Stimulated activated naive CD8-positive, alpha-beta T cell treated with anti-CD3 and anti-CD28 coated beads, Interleukin-15, Interleukin-2, amounts not matched to agents 100 U/mL and 50 U/mL, for 24 hours (primary cell): ENCODE measurements around the gene PLEKHG4B.
A peak's percentile ranks its signal among the peaks of the same experiment; 100 is the strongest.
"Not testable (repeated sequence)": the region's sequence is repeated elsewhere in the genome, so short reads cannot be mapped to it uniquely, and the experiment has no call there.

Experiments
- ATAC-seq: fragments of 150-1000 bp; cut with Tn5 transposase; one replicate; pipeline ENCODE4 v1.10.0; 2021
- DNase-seq: peaks from one replicate; pipeline ENCODE4 v3.0.0; 2021

Gene PLEKHG4B

GRCh38 chr5:188488-189481, 96.8 kb downstream of the PLEKHG4B start:
- DNase-seq (peak; percentile 93), ATAC-seq (peak; percentile 93)

- DNase-seq = no peak
- no peak for ATAC-seq
Observed at GRCh38 chr5:189486-189885, 97.5 kb downstream of the PLEKHG4B start.

GRCh38 chr5:189976-190365, 98.0 kb downstream of the PLEKHG4B start:
- ATAC-seq (no peak), DNase-seq (no peak)

- ATAC-seq (no peak), DNase-seq (no peak)
Observed at GRCh38 chr5:190366-191035, 98.5 kb downstream of the PLEKHG4B start.

- no peak for DNase-seq
- ATAC-seq = no peak
Observed at GRCh38 chr5:191036-191948, 99.3 kb downstream of the PLEKHG4B start, which contains the start of gene LRRC14B. LRRC14B (plus strand) TSS chr5:191495; CDS start chr5:191539, 44 bp downstream.

- DNase-seq = no peak
- ATAC-seq = no peak
Observed at GRCh38 chr5:191949-192690, 100.2 kb downstream of the PLEKHG4B start.

GRCh38 chr5:192691-192969, 100.7 kb downstream of the PLEKHG4B start:
- no peak for ATAC-seq
- no peak for DNase-seq

GRCh38 chr5:192970-193831, 101.2 kb downstream of the PLEKHG4B start:
- no peak for ATAC-seq
- DNase-seq = no peak

- DNase-seq (no peak), ATAC-seq (no peak)
Observed at GRCh38 chr5:194102-194501, 102.1 kb downstream of the PLEKHG4B start.

GRCh38 chr5:194603-195209, 102.7 kb downstream of the PLEKHG4B start:
- ATAC-seq (no peak), DNase-seq (no peak)

- DNase-seq (no peak), ATAC-seq (no peak)
Observed at GRCh38 chr5:195401-196160, 103.6 kb downstream of the PLEKHG4B start.

GRCh38 chr5:196350-196749, 104.4 kb downstream of the PLEKHG4B start:
- DNase-seq = no peak
- ATAC-seq = no peak

GRCh38 chr5:197031-197430, 105.1 kb downstream of the PLEKHG4B start:
- ATAC-seq, DNase-seq: not testable (repeated sequence)

- ATAC-seq (no peak), DNase-seq (no peak)
Observed at GRCh38 chr5:197892-198489, 106.0 kb downstream of the PLEKHG4B start.

- DNase-seq = no peak
Observed at GRCh38 chr5:198516-199196, 106.7 kb downstream of the PLEKHG4B start.

GRCh38 chr5:199197-199949, 107.4 kb downstream of the PLEKHG4B start:
- ATAC-seq (no peak), DNase-seq (no peak)

More at GRCh38 chr5:198516-199196, 106.7 kb downstream of the PLEKHG4B start:
- ATAC-seq = no peak

GRCh38 chr5:199950-200645, 108.1 kb downstream of the PLEKHG4B start:
- no peak for DNase-seq
- ATAC-seq = no peak
